GM12865 (cell line): ENCODE results near the gene FKBP2.

Experiments
- DNase-seq: peaks from one replicate; pipeline ENCODE4 v3.0.0; 2010; ENCODE audit warnings: low read depth
- H3K4me3 ChIP-seq: 2 replicates; pipeline ENCODE4 v1.5.1; 2011; ENCODE audit warnings: mild to moderate bottlenecking, low read depth, low read length, control low read depth
- TF ChIP-seq, protein P1 (sequence below): IDR thresholded peaks from 2 replicates; pipeline ENCODE4 v1.5.1; 2011; ENCODE audit warnings: low read length, control low read depth, low read depth, inconsistent platforms; ENCODE audit not compliant: insufficient read depth; ENCODE audit errors: missing control alignments

The FKBP2 gene

DNA sequence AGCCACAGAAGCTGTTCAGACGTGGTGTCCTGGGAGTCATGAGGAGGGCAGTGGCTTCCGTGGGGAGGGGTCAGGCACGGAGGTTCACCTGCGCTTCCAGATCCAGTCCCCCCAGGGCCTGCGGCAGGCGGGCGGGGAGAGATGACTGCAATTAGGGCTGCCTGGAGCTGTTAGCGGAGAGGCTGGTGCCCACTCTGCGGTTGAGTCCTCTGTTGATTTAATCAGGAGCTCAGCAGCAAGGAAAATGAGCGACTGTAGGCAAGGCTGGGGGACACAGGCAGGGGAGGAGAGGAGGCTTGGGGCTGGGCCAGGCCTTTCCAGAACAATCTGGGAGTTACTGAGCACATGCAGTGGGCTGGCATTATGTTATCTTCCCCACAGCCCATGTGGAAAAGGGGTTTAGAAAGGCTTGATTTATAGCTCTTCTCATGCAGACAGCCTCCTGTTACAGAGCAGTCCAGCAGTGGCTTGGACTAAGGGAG lies 23.5 kb downstream of the FKBP2 start:
- DNase-seq = no peak
- TF ChIP-seq, protein P1, sequence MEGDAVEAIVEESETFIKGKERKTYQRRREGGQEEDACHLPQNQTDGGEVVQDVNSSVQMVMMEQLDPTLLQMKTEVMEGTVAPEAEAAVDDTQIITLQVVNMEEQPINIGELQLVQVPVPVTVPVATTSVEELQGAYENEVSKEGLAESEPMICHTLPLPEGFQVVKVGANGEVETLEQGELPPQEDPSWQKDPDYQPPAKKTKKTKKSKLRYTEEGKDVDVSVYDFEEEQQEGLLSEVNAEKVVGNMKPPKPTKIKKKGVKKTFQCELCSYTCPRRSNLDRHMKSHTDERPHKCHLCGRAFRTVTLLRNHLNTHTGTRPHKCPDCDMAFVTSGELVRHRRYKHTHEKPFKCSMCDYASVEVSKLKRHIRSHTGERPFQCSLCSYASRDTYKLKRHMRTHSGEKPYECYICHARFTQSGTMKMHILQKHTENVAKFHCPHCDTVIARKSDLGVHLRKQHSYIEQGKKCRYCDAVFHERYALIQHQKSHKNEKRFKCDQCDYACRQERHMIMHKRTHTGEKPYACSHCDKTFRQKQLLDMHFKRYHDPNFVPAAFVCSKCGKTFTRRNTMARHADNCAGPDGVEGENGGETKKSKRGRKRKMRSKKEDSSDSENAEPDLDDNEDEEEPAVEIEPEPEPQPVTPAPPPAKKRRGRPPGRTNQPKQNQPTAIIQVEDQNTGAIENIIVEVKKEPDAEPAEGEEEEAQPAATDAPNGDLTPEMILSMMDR = no peak
- no peak overlapping the region for H3K4me3 ChIP-seq

DNA sequence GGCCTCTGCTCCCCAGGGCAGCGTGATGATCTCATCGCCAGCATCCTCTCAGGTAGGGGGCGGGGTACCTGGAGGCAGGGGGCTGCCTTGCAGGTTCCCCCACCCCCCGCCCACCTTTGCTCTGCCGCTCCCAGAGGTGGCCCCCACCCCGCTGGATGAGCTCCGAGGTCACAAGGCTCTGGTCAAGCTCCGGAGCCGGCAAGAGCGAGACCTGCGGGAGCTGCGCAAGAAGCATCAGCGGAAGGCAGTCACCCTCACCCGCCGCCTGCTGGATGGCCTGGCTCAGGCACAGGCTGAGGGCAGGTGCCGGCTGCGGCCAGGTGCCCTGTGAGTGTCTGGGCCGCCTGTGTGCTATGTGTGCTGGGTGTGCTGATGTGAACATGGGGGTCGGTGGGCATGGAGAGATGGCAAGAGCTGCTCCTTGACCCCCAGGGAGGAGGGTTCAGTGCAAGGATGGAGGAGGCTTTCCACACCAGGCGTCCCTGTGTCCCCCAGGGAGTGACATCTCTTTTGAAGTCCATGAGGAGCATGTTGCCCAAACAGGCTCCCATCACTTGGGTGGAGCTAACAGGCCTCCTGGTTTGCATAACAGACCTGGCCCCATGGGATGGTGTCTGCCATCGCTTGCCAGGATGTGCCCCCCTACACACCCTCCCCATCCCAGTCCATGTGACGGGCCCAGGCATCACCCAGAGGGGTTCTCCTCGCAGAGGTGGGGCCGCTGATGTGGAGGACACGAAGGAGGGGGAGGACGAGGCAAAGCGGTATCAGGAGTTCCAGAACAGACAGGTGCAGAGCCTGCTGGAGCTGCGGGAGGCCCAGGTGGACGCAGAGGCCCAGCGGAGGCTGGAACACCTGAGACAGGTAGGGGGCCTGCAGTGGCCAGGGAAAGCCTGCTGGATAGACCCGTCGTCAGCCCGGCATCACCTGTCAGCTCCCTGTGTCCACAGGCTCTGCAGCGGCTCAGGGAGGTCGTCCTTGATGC lies 24.6 kb downstream of the FKBP2 start:
- TF ChIP-seq, protein P1 = no peak
- DNase-seq = no peak
- no peak overlapping the region for H3K4me3 ChIP-seq

DNA sequence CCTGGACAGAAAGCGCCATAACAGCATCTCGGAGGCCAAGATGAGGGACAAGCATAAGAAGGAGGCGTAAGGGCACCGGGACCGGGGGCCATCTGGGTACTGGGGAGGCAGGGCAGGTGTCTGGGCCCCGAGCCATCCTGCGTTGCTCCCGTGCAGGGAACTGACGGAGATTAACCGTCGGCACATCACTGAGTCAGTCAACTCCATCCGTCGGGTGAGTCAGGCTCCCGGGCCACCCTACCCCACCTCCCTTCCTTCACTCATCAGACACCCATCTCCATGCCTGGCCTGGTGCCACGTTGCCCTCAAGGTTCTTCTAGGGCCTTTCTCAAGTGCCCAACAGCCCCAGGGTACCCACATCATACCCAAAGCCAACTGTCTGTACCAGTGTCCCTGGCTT lies 25.4 kb downstream of the FKBP2 start:
- TF ChIP-seq, protein P1 = no peak
- no peak for DNase-seq
- H3K4me3 ChIP-seq = no peak overlapping the region

DNA sequence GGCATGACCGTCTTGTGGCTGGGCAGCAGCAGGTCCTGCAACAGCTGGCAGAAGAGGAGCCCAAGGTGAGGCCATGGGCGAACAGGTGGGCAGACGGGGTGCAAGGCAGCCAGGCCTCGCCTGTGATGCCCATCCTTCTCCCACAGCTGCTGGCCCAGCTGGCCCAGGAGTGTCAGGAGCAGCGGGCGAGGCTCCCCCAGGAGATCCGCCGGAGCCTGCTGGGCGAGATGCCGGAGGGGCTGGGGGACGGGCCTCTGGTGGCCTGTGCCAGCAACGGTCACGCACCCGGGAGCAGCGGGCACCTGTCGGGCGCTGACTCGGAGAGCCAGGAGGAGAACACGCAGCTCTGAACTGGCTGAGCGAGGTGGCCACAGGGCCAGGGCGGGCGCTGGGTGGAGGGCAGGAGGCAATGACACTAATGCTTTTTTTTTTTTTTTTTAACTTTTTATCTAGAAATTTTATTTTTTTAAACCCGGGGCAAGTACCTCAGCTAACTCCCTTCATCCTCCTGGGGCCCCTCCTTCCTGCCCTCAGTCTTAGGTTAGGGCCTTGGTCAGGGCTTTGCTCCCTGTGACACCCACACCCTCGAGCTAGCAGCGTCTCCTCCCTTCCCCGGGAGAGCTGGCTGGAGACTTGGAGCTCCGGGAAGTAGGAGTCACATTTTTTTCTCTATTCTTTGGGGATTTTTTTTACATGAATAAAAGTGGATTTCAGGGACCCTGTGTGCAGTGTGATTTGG lies 26.5 kb downstream of the FKBP2 start:
- DNase-seq = no peak
- TF ChIP-seq, protein P1 = no peak
- H3K4me3 ChIP-seq = no peak overlapping the region

DNA sequence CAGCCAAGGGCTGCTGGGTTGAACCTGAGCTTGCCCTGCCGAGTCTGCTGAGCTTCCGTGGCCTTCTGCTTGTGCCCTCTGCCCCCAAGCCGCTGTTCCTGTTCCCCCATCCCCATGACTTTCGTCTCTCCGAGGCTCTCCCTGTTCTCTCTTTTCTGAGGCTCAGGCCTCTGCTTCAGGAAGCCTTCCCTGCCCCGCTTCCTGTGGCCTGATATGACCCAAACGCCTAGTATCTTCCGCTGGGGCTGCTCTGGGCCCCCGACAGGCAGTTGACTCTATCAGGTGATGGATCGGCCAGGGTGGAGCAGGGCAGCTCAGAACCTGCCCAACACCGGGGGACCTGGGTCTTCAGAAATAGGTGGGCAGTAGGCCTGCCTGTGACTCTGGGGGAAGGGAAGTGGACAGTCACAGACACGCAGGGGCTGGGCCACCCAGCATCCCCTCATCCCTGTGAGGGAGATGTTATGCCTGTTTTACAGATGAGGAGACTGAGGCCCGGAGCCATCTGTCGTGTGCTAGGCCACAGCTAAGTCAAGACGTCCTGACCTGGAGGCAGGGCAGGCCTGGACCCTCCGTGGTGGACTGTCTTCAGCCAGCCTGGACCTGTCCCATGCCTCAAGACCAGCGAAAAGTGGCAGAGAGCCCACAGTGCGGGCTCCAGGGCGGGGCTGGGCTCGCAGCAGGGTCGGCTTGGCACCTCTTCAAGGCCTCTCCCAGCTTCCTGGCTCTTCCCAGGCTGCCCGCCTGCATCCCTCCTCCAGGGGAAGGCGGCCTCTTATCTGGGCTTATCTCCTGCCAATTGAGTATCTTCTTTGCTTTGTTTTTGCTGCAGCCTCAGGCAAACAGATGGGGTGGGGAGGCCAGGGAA lies 27.4 kb downstream of the FKBP2 start:
- DNase-seq = no peak
- TF ChIP-seq, protein P1 = no peak
- H3K4me3 ChIP-seq = peak overlapping the region; percentile 55

DNA sequence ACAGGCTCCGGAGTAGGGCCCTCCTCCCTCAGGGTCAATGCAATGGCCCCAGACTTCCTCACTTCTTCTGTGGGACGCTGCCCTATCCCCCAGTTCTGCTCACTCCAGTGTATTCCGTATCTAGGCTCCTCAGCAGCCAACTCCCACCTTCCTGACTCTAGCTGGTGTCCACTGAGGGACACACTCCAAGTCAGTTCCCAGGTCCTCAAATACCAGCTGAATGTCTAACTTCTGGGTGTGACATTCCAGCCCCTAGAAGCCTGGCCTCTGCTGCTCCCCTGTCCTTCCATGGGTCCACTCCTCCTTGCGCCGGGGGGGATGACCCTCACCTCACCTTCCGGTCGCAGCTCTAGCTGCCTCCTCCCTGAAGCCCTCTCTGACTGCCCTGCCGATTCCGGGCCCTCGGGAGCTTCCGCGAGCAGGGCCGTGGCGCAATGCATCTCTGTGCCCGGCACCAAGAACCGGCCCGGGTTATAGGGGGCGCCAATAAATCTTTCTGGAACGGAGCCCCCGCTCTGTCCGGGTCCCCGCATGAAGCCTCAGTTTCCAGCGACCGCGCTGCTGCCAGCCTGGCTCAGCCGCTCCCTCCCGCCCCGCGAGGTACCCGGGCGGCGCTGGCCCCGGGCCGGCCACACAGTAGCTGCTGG lies 28.1 kb downstream of the FKBP2 start:
- TF ChIP-seq, protein P1 = no peak
- peak; percentile 83 for DNase-seq

More for the DNA sequence above, 28.1 kb downstream of the FKBP2 start:
- H3K4me3 ChIP-seq = peak overlapping the region; percentile 55
